ENCODE results near the gene MST1.

Gene MST1

GRCh38 chr3:49713336-49714105 is 24.2 kb upstream of the MST1 start:
- Histone ChIP-seq H3K4me3 (ENCODE audit: low read length) (no peak overlapping the region), H3K4me1 (ENCODE audit: low read length) (no peaks in the 10 kb centered on the region), H2AFZ (ENCODE audit: low read depth, low read length) (no peak overlapping the region), H3K4me2 (ENCODE audit: low read length) (no peak overlapping the region), H3K9ac (ENCODE audit: low read length) (no peak overlapping the region), H3K27me3 (ENCODE audit: low read depth, low read length) (no peaks in the 10 kb centered on the region), H3K9me3 (ENCODE audit: insufficient read depth, low read length) (no peaks in the 10 kb centered on the region), H3K79me2 (ENCODE audit: low read length) (no peaks in the 10 kb centered on the region), H3K27ac (ENCODE audit: low read length) (no peak overlapping the region), H3K36me3 (replicated peaks; ENCODE audit: low read depth, low read length) (peaks cover 21% of the 10 kb centered on the region), H4K20me1 (ENCODE audit: insufficient read depth, low read length) (no peaks in the 10 kb centered on the region)
- no peak for TF ChIP-seq CTCF (IDR thresholded peaks at IDR 0.05; ENCODE audit: low read depth, low read length)
- no peak for TF ChIP-seq EZH2phosphoT487 (IDR thresholded peaks at IDR 0.05; ENCODE audit: low read depth)

- H3K4me3 ChIP-seq (ENCODE audit: low read length), result no peak overlapping the region
- H3K79me2 ChIP-seq (ENCODE audit: low read length), result no peaks in the 10 kb centered on the region
- no peak overlapping the region for H3K4me2 ChIP-seq (ENCODE audit: low read length)
- no peaks in the 10 kb centered on the region for H4K20me1 ChIP-seq (ENCODE audit: insufficient read depth, low read length)
- no peak overlapping the region for H3K27ac ChIP-seq (ENCODE audit: low read length)
- no peak for TF ChIP-seq EZH2phosphoT487 (IDR thresholded peaks at IDR 0.05; ENCODE audit: low read depth)
- TF ChIP-seq CTCF (IDR thresholded peaks at IDR 0.05; ENCODE audit: low read depth, low read length), result no peak
- peaks cover 13% of the 10 kb centered on the region for H3K36me3 ChIP-seq (replicated peaks; ENCODE audit: low read depth, low read length)
- H3K27me3 ChIP-seq (ENCODE audit: low read depth, low read length), result no peaks in the 10 kb centered on the region
- no peaks in the 10 kb centered on the region for H3K4me1 ChIP-seq (ENCODE audit: low read length)
- H3K9me3 ChIP-seq (ENCODE audit: insufficient read depth, low read length), result no peaks in the 10 kb centered on the region
- no peak overlapping the region for H3K9ac ChIP-seq (ENCODE audit: low read length)
- H2AFZ ChIP-seq (ENCODE audit: low read depth, low read length), result no peak overlapping the region
Observed at GRCh38 chr3:49712631-49713317, 23.5 kb upstream of the MST1 start.

GRCh38 chr3:49712166-49712565 is 22.9 kb upstream of the MST1 start:
- TF ChIP-seq CTCF (IDR thresholded peaks at IDR 0.05; ENCODE audit: low read depth, low read length) (no peak), EZH2phosphoT487 (IDR thresholded peaks at IDR 0.05; ENCODE audit: low read depth) (no peak)
- Histone ChIP-seq H4K20me1 (ENCODE audit: insufficient read depth, low read length) (no peaks in the 10 kb centered on the region), H3K4me2 (ENCODE audit: low read length) (no peak overlapping the region), H3K4me1 (ENCODE audit: low read length) (no peaks in the 10 kb centered on the region), H3K79me2 (ENCODE audit: low read length) (no peaks in the 10 kb centered on the region), H2AFZ (ENCODE audit: low read depth, low read length) (no peak overlapping the region), H3K36me3 (replicated peaks; ENCODE audit: low read depth, low read length) (peaks cover 12% of the 10 kb centered on the region), H3K27ac (ENCODE audit: low read length) (no peak overlapping the region), H3K27me3 (ENCODE audit: low read depth, low read length) (no peaks in the 10 kb centered on the region), H3K9ac (ENCODE audit: low read length) (no peak overlapping the region), H3K9me3 (ENCODE audit: insufficient read depth, low read length) (no peaks in the 10 kb centered on the region), H3K4me3 (ENCODE audit: low read length) (no peak overlapping the region)

- Histone ChIP-seq H3K27ac (ENCODE audit: low read length) (no peak overlapping the region), H2AFZ (ENCODE audit: low read depth, low read length) (no peak overlapping the region), H3K4me1 (ENCODE audit: low read length) (no peaks in the 10 kb centered on the region), H3K4me3 (ENCODE audit: low read length) (no peak overlapping the region), H4K20me1 (ENCODE audit: insufficient read depth, low read length) (no peaks in the 10 kb centered on the region), H3K27me3 (ENCODE audit: low read depth, low read length) (no peaks in the 10 kb centered on the region), H3K79me2 (ENCODE audit: low read length) (no peaks in the 10 kb centered on the region), H3K36me3 (replicated peaks; ENCODE audit: low read depth, low read length) (peaks cover 6% of the 10 kb centered on the region), H3K4me2 (ENCODE audit: low read length) (no peak overlapping the region), H3K9ac (ENCODE audit: low read length) (no peak overlapping the region), H3K9me3 (ENCODE audit: insufficient read depth, low read length) (no peaks in the 10 kb centered on the region)
- TF ChIP-seq EZH2phosphoT487 (IDR thresholded peaks at IDR 0.05; ENCODE audit: low read depth) (no peak), CTCF (IDR thresholded peaks at IDR 0.05; ENCODE audit: low read depth, low read length) (no peak)
Observed at GRCh38 chr3:49711489-49711888, 22.2 kb upstream of the MST1 start.
